HepG2 (cell line): ENCODE results near the gene BCL11B. TPM values are rescaled to one million over a fixed set of nuclear protein-coding genes. Genes with fewer than 3 reads are reported as not detected.

Source experiments
- AGO2 ChIP-seq: fragments of 200-400 bp; formaldehyde crosslinking; optimal IDR thresholded peaks from 2 replicates; pipeline ENCODE3; 2017; ENCODE audit warnings: mild to moderate bottlenecking, low read depth, low read length, moderate library complexity
- CBX5 ChIP-seq: sonication (generic); formaldehyde crosslinking; IDR thresholded peaks from 2 replicates; pipeline ENCODE4 v1.4.0; 2020; ENCODE audit warnings: missing genetic modification reagents, borderline replicate concordance
- KDM2A ChIP-seq: sonication (generic); formaldehyde crosslinking; IDR thresholded peaks from 2 replicates; pipeline ENCODE4 v1.4.0; 2020; ENCODE audit warnings: low read depth, missing genetic modification reagents, borderline replicate concordance
- MEIS2 ChIP-seq: sonication (generic); formaldehyde crosslinking; IDR thresholded peaks from 2 replicates; pipeline ENCODE4 v1.9.0; 2021; ENCODE audit warnings: mild to moderate bottlenecking, missing genetic modification reagents
- NR2F1 ChIP-seq, 2 experiments: fragments of 450-650 bp in 1 of 2; formaldehyde crosslinking in 1 of 2; IDR thresholded peaks; 2 replicates each; pipeline versions ENCODE4 v1.5.0 to v1.6.1; 2016 to 2020; ENCODE audit warnings: mild to moderate bottlenecking in 1 of 2, missing compliant biosample characterization in 1 of 2, missing genetic modification reagents in 1 of 2, moderate library complexity in 1 of 2
- NR2F6 ChIP-seq, 2 experiments: IDR thresholded peaks; 2 replicates each; pipeline ENCODE4 v1.6.1; 2016; ENCODE audit warnings: antibody characterized with exemption in 1 of 2, mild to moderate bottlenecking in 1 of 2
- POLR2AphosphoS2 ChIP-seq: IDR thresholded peaks from 2 replicates; pipeline ENCODE4 v1.6.1; 2011; ENCODE audit warnings: low read depth, low read length, improper control_type of control experiment
- TOE1 ChIP-seq: sonication (generic); formaldehyde crosslinking; IDR thresholded peaks from 2 replicates; pipeline ENCODE4 v1.4.0; 2020; ENCODE audit warnings: mild to moderate bottlenecking, missing genetic modification reagents
- TSC22D2 ChIP-seq: sonication (generic); formaldehyde crosslinking; IDR thresholded peaks from 2 replicates; pipeline ENCODE4 v1.5.1; 2020; ENCODE audit warnings: missing genetic modification reagents, mild to moderate bottlenecking, borderline replicate concordance
- U2AF1 ChIP-seq: fragments of 200-400 bp; formaldehyde crosslinking; optimal IDR thresholded peaks from 2 replicates; pipeline ENCODE3; 2017; ENCODE audit warnings: mild to moderate bottlenecking, low read depth, low read length
- ZFP82 ChIP-seq: sonication (generic); formaldehyde crosslinking; IDR thresholded peaks from 2 replicates; pipeline ENCODE4 v1.5.1; 2020; ENCODE audit warnings: mild to moderate bottlenecking, missing genetic modification reagents, borderline replicate concordance
- ZMYM2 ChIP-seq: sonication (generic); formaldehyde crosslinking; IDR thresholded peaks from 2 replicates; pipeline ENCODE4 v1.8.0; 2022; ENCODE audit warnings: mild to moderate bottlenecking, missing genetic modification reagents
- ZMYM4 ChIP-seq: sonication (generic); formaldehyde crosslinking; IDR thresholded peaks from 2 replicates; pipeline ENCODE4 v1.8.1; 2023; ENCODE audit warnings: mild to moderate bottlenecking, missing genetic modification reagents
- ZNF138 ChIP-seq: sonication (generic); formaldehyde crosslinking; IDR thresholded peaks from 2 replicates; pipeline ENCODE4 v1.5.0; 2020; ENCODE audit warnings: mild to moderate bottlenecking, low read depth, missing genetic modification reagents
- ZNF205 ChIP-seq: IDR thresholded peaks from 2 replicates; pipeline ENCODE4 v1.6.1; 2018; ENCODE audit warnings: missing biosample characterization, missing genetic modification reagents
- ZNF235 ChIP-seq: sonication (generic); formaldehyde crosslinking; IDR thresholded peaks from 2 replicates; pipeline ENCODE4 v1.8.1; 2023; ENCODE audit warnings: mild to moderate bottlenecking, missing genetic modification reagents, borderline replicate concordance
- ZNF251 ChIP-seq: sonication (generic); formaldehyde crosslinking; IDR thresholded peaks from 2 replicates; pipeline ENCODE4 v1.9.0; 2021; ENCODE audit warnings: mild to moderate bottlenecking, missing genetic modification reagents
- ZNF264 ChIP-seq: sonication (generic); formaldehyde crosslinking; IDR thresholded peaks from 2 replicates; pipeline ENCODE4 v1.4.0; 2020; ENCODE audit warnings: missing genetic modification reagents
- ZNF337 ChIP-seq: sonication (generic); formaldehyde crosslinking; IDR thresholded peaks from 2 replicates; pipeline ENCODE4 v1.5.1; 2020; ENCODE audit warnings: missing genetic modification reagents, low read depth, mild to moderate bottlenecking, borderline replicate concordance
- ZNF501 ChIP-seq: sonication (generic); formaldehyde crosslinking; IDR thresholded peaks from 2 replicates; pipeline ENCODE4 v1.5.1; 2020; ENCODE audit warnings: mild to moderate bottlenecking, moderate library complexity, missing genetic modification reagents
- ZNF547 ChIP-seq: sonication (generic); formaldehyde crosslinking; IDR thresholded peaks from 2 replicates; pipeline ENCODE4 v1.5.1; 2020; ENCODE audit warnings: mild to moderate bottlenecking, missing genetic modification reagents
- ZNF567 ChIP-seq: sonication (generic); formaldehyde crosslinking; IDR thresholded peaks from 2 replicates; pipeline ENCODE4 v1.8.1; 2023; ENCODE audit warnings: mild to moderate bottlenecking, missing genetic modification reagents, borderline replicate concordance
- ZNF703 ChIP-seq: sonication (generic); formaldehyde crosslinking; IDR thresholded peaks from 2 replicates; pipeline ENCODE4 v1.5.1; 2020; ENCODE audit warnings: missing genetic modification reagents, mild to moderate bottlenecking, moderate library complexity, borderline replicate concordance
- ZNF782 ChIP-seq: sonication (generic); formaldehyde crosslinking; IDR thresholded peaks from 2 replicates; pipeline ENCODE4 v1.4.0; 2020; ENCODE audit warnings: missing genetic modification reagents, mild to moderate bottlenecking, borderline replicate concordance
- polyA plus RNA-seq, 8 experiments: library from polyadenylated mRNA; depleted of rRNA in 3 of 8; stranded (reverse) in 7 of 8; unstranded in 1 of 8; fragments of >200 nt; fragmentation: Illumina TruSeq in 4 of 8; extraction: Trizol in 4 of 8; gene quantifications; 2 replicates each; pipeline versions ENCODE4 v1.2.1 to v1.2.3, GENCODE V29; 2011 to 2016; ENCODE audit warnings: low read depth in 4 of 8, missing spikeins in 1 of 8, mixed read lengths in 1 of 8; ENCODE audit not compliant: insufficient read depth in 1 of 8
- total RNA-seq, 5 experiments: library from RNA; depleted of rRNA; stranded (reverse); fragments of >200 nt; fragmentation: Illumina TruSeq; extraction: Trizol; gene quantifications; 2 replicates each; pipeline ENCODE4 v1.2.3, GENCODE V29; 2016; ENCODE audit warnings: low read depth in 1 of 5
- TF ChIP-seq, protein P1 (sequence below): sonication (generic); formaldehyde crosslinking; conservative IDR thresholded peaks from 2 replicates; pipeline ENCODE4 v1.8.0; 2022; ENCODE audit warnings: low read depth, missing genetic modification reagents
- TF ChIP-seq, protein P2 (sequence below): sonication (generic); formaldehyde crosslinking; IDR thresholded peaks from 2 replicates; pipeline ENCODE4 v1.4.0; 2020; ENCODE audit warnings: mild to moderate bottlenecking, missing genetic modification reagents, borderline replicate concordance

The BCL11B gene
- total and polyA plus RNA-seq, 2 of the 13 experiments (the other 11 are each of a cell fraction or from before 2014, with no cell fraction given) = not detected

DNA sequence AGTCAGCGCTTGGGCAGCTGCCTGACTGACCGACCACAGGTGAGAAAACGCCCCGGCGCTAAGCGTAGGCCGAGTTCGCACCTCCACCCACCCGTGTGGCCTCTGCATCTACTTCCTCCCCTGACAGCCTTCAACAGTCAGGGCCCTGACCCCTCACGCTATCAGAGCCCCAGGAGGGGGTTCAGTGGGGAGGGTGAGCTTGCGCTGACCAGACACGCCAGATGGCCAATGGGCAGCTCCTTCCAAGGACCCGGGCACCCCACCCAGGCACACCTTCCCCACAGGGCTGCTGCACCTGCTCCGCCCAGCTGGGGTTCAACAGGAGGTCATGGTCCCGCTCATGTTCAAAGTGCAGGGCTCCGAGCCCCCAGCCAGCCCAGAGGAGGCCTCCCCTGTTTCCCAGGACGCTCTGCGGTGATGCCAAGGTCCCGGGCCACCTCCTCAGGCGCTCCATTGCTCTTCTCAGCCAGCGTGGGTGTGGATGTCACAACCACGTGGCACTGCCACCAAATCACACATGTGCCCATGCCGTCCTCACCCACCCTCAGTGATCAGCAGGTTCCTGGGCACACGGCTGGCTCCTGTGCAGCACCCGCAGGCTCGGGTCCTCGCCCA, 48.7 kb upstream of the BCL11B start (continued):
- no peak for TF ChIP-seq CBX5 (CRISPR knock-in tag)
- TF ChIP-seq, protein P1, sequence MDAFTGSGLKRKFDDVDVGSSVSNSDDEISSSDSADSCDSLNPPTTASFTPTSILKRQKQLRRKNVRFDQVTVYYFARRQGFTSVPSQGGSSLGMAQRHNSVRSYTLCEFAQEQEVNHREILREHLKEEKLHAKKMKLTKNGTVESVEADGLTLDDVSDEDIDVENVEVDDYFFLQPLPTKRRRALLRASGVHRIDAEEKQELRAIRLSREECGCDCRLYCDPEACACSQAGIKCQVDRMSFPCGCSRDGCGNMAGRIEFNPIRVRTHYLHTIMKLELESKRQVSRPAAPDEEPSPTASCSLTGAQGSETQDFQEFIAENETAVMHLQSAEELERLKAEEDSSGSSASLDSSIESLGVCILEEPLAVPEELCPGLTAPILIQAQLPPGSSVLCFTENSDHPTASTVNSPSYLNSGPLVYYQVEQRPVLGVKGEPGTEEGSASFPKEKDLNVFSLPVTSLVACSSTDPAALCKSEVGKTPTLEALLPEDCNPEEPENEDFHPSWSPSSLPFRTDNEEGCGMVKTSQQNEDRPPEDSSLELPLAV (CRISPR knock-in tag) = no peak
- TF ChIP-seq ZMYM4 (CRISPR knock-in tag) = 0 out of 2 replicates have a peak, but pooled peaks have one; percentile 21
- TF ChIP-seq TOE1 (CRISPR knock-in tag) = no peak
- TF ChIP-seq NR2F1 (CRISPR knock-in tag; IDR thresholded peaks at IDR 0.05) = no peak
- TF ChIP-seq ZNF501 (CRISPR knock-in tag) = no peak
- no peak for TF ChIP-seq KDM2A (CRISPR knock-in tag)
- TF ChIP-seq ZNF703 (CRISPR knock-in tag) = no peak
- no peak for TF ChIP-seq ZFP82 (CRISPR knock-in tag)
- TF ChIP-seq ZNF138 (CRISPR knock-in tag) = no peak
- no peak for TF ChIP-seq ZNF264
- TF ChIP-seq ZNF547 (CRISPR knock-in tag) = no peak
- TF ChIP-seq NR2F6 (IDR thresholded peaks at IDR 0.05) = peak; percentile 29; the same call in 1 of the 2 replicates
- peak; percentile 27; the same call in 1 of the 2 replicates for TF ChIP-seq NR2F6 (CRISPR knock-in tag; IDR thresholded peaks at IDR 0.05)
- no peak for TF ChIP-seq ZNF337 (CRISPR knock-in tag)
- no peak for TF ChIP-seq ZNF782
- TF ChIP-seq MEIS2 = no peak
- no peak for TF ChIP-seq ZMYM2 (CRISPR knock-in tag)
- TF ChIP-seq, protein P2, sequence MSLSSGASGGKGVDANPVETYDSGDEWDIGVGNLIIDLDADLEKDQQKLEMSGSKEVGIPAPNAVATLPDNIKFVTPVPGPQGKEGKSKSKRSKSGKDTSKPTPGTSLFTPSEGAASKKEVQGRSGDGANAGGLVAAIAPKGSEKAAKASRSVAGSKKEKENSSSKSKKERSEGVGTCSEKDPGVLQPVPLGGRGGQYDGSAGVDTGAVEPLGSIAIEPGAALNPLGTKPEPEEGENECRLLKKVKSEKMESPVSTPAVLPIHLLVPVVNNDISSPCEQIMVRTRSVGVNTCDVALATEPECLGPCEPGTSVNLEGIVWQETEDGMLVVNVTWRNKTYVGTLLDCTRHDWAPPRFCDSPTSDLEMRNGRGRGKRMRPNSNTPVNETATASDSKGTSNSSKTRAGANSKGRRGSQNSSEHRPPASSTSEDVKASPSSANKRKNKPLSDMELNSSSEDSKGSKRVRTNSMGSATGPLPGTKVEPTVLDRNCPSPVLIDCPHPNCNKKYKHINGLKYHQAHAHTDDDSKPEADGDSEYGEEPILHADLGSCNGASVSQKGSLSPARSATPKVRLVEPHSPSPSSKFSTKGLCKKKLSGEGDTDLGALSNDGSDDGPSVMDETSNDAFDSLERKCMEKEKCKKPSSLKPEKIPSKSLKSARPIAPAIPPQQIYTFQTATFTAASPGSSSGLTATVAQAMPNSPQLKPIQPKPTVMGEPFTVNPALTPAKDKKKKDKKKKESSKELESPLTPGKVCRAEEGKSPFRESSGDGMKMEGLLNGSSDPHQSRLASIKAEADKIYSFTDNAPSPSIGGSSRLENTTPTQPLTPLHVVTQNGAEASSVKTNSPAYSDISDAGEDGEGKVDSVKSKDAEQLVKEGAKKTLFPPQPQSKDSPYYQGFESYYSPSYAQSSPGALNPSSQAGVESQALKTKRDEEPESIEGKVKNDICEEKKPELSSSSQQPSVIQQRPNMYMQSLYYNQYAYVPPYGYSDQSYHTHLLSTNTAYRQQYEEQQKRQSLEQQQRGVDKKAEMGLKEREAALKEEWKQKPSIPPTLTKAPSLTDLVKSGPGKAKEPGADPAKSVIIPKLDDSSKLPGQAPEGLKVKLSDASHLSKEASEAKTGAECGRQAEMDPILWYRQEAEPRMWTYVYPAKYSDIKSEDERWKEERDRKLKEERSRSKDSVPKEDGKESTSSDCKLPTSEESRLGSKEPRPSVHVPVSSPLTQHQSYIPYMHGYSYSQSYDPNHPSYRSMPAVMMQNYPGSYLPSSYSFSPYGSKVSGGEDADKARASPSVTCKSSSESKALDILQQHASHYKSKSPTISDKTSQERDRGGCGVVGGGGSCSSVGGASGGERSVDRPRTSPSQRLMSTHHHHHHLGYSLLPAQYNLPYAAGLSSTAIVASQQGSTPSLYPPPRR (CRISPR knock-in tag) = no peak
- no peak for TF ChIP-seq ZNF235 (CRISPR knock-in tag)
- TF ChIP-seq POLR2AphosphoS2 = no peak
- TF ChIP-seq ZNF567 (CRISPR knock-in tag) = no peak
- TF ChIP-seq TSC22D2 (CRISPR knock-in tag) = no peak
- no peak for TF ChIP-seq ZNF205 (CRISPR knock-in tag)
- no peak for TF ChIP-seq ZNF251 (CRISPR knock-in tag)
- TF ChIP-seq U2AF1 = no peak
- TF ChIP-seq AGO2 = peak; percentile 28
